Natural killer cell (primary cell): ENCODE measurements around the gene FRK. TPM values are rescaled to one million over a fixed set of nuclear protein-coding genes. Genes with fewer than 3 reads are reported as not detected.

Experiments
- ATAC-seq, 3 donors: fragments of 150-1000 bp in 2 of 3; fragments of 200-7000 bp in 1 of 3; cut with Tn5 transposase; 1 replicate in 1 of 3; 2 replicates in 2 of 3; pipeline ENCODE4 v1.10.0; 2021; ENCODE audit warnings: mild to moderate bottlenecking in 2 of 3, moderate library complexity in 2 of 3
- DNase-seq, 2 donors: peaks; one replicate each; pipeline versions ENCODE4 v3.0.0 to v3.0.0-alpha.2; 2013 to 2021; ENCODE audit warnings: mixed read lengths in 1 of 2
- H3K27ac ChIP-seq: one replicate; pipeline ENCODE4 v1.5.1; 2013; ENCODE audit warnings: mild to moderate bottlenecking, low read length
- H3K27me3 ChIP-seq: one replicate; pipeline ENCODE4 v1.6.1; 2013; ENCODE audit warnings: low read length; ENCODE audit not compliant: control insufficient read depth, insufficient read depth
- H3K36me3 ChIP-seq: one replicate; pipeline ENCODE4 v1.6.1; 2013; ENCODE audit warnings: low read length; ENCODE audit not compliant: control insufficient read depth, insufficient read depth
- H3K4me1 ChIP-seq: one replicate; pipeline ENCODE4 v1.6.1; 2013; ENCODE audit warnings: low read length; ENCODE audit not compliant: control insufficient read depth, insufficient read depth
- H3K4me3 ChIP-seq: one replicate; pipeline ENCODE4 v1.5.1; 2013; ENCODE audit warnings: low read length
- H3K9me3 ChIP-seq: one replicate; pipeline ENCODE4 v1.6.1; 2013; ENCODE audit warnings: low read length; ENCODE audit not compliant: control insufficient read depth, insufficient read depth
- H3K27ac Mint-ChIP-seq, 2 donors: one replicate each; pipeline ENCODE4 v1.8.0; 2022; ENCODE audit warnings: mild to moderate bottlenecking in 2 of 2, mixed read lengths in 2 of 2, moderate library complexity in 1 of 2
- H3K27me3 Mint-ChIP-seq, 2 donors: one replicate each; pipeline ENCODE4 v1.8.0; 2022; ENCODE audit warnings: low read depth in 2 of 2, mixed read lengths in 2 of 2
- H3K36me3 Mint-ChIP-seq: one replicate; pipeline ENCODE4 v1.8.0; 2022; ENCODE audit warnings: mixed read lengths
- H3K4me1 Mint-ChIP-seq, 2 donors: one replicate each; pipeline ENCODE4 v1.8.0; 2022; ENCODE audit warnings: mixed read lengths in 2 of 2
- H3K4me3 Mint-ChIP-seq: one replicate; pipeline ENCODE4 v1.8.0; 2022; ENCODE audit warnings: mild to moderate bottlenecking, moderate library complexity, mixed read lengths
- H3K9me3 Mint-ChIP-seq, 2 donors: one replicate each; pipeline ENCODE4 v1.8.0; 2022; ENCODE audit warnings: mixed read lengths in 2 of 2
- CTCF ChIP-seq: fragments of 200-600 bp; IDR thresholded peaks from one replicate; pipeline ENCODE4 v1.8.0; 2022; ENCODE audit warnings: antibody characterized with exemption
- WGBS: methylation state at CpG from one replicate; pipeline ENCODE4 v1.1.7; 2013; ENCODE audit warnings: missing lambda C conversion rate; ENCODE audit not compliant: insufficient coverage; 5-methylcytosine and 5-hydroxymethylcytosine counted together
- intact Hi-C: fragments of 100-400 bp; cut with micrococcal nuclease; formaldehyde crosslinking; loops from one replicate; pipeline ENCODE4 v1.14.2; 2022
- total RNA-seq, 4 donors: library from RNA; stranded (reverse); fragments of 120-200 nt in 1 of 4; gene quantifications; one replicate each; pipeline versions ENCODE4 v1.2.3 to v1.2.4, GENCODE V29; 2013 to 2022

Gene FRK
- total RNA-seq, 3 donors from 2014 or later (not counting 1 experiment from before 2014, with no cell fraction given), result not detected

- no peak overlapping the region for H3K4me3 ChIP-seq
- Mint-ChIP-seq H3K9me3 (no peaks in the 10 kb centered on the region), H3K4me1 (no peaks in the 10 kb centered on the region), H3K36me3 (no peaks in the 10 kb centered on the region), H3K27ac (no peak overlapping the region), H3K4me3 (no peak overlapping the region), H3K27me3 (peaks cover 19 to 41% of the 10 kb centered on the region in 2 donors)
- H3K9me3 ChIP-seq, result no peaks in the 10 kb centered on the region
- TF ChIP-seq CTCF, result no peak
- WGBS, result 100% methylated on average over 2 of the region's 3 CpGs
- H3K27ac ChIP-seq, result no peak overlapping the region
- H3K36me3 ChIP-seq, result no peaks in the 10 kb centered on the region
- DNase-seq, result no peak
- no peaks in the 10 kb centered on the region for H3K4me1 ChIP-seq
- ATAC-seq, result no peak
- no peaks in the 10 kb centered on the region for H3K27me3 ChIP-seq
- intact Hi-C loops, result no loop called here
Measured at GRCh38 chr6:116078945-116079344, 18.3 kb upstream of the FRK start.

- no peaks in the 10 kb centered on the region for H3K4me1 Mint-ChIP-seq
- ATAC-seq, result no peak
Measured at GRCh38 chr6:116078522-116078921, 17.8 kb upstream of the FRK start.

GRCh38 chr6:116074732-116075390 lies 14.2 kb upstream of the FRK start:
- no peaks in the 10 kb centered on the region for H3K9me3 ChIP-seq
- no peaks in the 10 kb centered on the region for H3K36me3 ChIP-seq
- H3K36me3 Mint-ChIP-seq, result no peaks in the 10 kb centered on the region
- no peak for TF ChIP-seq CTCF
- no peak overlapping the region for H3K27ac ChIP-seq
- peaks cover 5 to 23% of the 10 kb centered on the region in 2 donors for H3K27me3 Mint-ChIP-seq
- WGBS, result 80% methylated on average over 1 of the region's 2 CpGs
- intact Hi-C loops, result no loop called here
- H3K9me3 Mint-ChIP-seq, result no peaks in the 10 kb centered on the region
- no peak for DNase-seq
- no peaks in the 10 kb centered on the region for H3K4me1 Mint-ChIP-seq
- H3K4me3 ChIP-seq, result no peak overlapping the region
- H3K27me3 ChIP-seq, result no peaks in the 10 kb centered on the region
- H3K4me3 Mint-ChIP-seq, result no peak overlapping the region
- H3K4me1 ChIP-seq, result no peaks in the 10 kb centered on the region
- H3K27ac Mint-ChIP-seq, result no peak overlapping the region
- no peak for ATAC-seq

More at GRCh38 chr6:116078522-116078921, 17.8 kb upstream of the FRK start:
- no peaks in the 10 kb centered on the region for H3K27me3 ChIP-seq
- H3K27ac Mint-ChIP-seq, result no peak overlapping the region
- no peaks in the 10 kb centered on the region for H3K36me3 ChIP-seq
- no peaks in the 10 kb centered on the region for H3K9me3 Mint-ChIP-seq
- intact Hi-C loops, result no loop called here
- no peaks in the 10 kb centered on the region for H3K36me3 Mint-ChIP-seq
- DNase-seq, result no peak
- no peak overlapping the region for H3K27ac ChIP-seq
- TF ChIP-seq CTCF, result no peak
- no peak overlapping the region for H3K4me3 Mint-ChIP-seq
- H3K4me1 ChIP-seq, result no peaks in the 10 kb centered on the region
- H3K9me3 ChIP-seq, result no peaks in the 10 kb centered on the region
- no peak overlapping the region for H3K4me3 ChIP-seq
- H3K27me3 Mint-ChIP-seq, result peaks cover 19 to 41% of the 10 kb centered on the region in 2 donors
- WGBS, result 89% methylated on average over 3 of the region's 3 CpGs
